ENCODE measurements around the gene NEDD8.

The NEDD8 gene

DNA sequence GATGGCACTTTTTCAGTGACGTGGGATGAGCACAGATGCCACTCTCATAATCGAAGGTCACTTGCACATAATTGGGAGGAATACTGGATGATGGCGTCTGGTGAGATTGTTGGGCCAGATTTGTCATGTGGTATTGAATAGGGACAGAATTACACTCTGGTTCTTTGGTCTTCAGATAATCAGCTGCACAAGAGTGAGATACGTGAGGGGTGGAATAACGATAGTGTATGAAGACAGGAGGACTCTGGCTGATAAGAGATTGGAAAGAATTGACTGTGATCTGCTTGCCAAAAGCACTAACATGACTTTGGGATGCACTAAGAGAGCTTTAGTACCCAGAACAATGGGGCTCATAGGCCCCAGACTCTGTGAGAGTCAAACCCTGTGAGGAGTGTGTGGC, 46.3 kb upstream of the NEDD8 start:
- H3K4me1 ChIP-seq (ENCODE audit: control insufficient read depth in 1 of 2, insufficient read depth in 1 of 2, low read depth in 1 of 2, low read length in 1 of 2) = peaks cover 88 to 91% of the 10 kb centered on the region in 2 experiments
- TF ChIP-seq, protein P1, sequence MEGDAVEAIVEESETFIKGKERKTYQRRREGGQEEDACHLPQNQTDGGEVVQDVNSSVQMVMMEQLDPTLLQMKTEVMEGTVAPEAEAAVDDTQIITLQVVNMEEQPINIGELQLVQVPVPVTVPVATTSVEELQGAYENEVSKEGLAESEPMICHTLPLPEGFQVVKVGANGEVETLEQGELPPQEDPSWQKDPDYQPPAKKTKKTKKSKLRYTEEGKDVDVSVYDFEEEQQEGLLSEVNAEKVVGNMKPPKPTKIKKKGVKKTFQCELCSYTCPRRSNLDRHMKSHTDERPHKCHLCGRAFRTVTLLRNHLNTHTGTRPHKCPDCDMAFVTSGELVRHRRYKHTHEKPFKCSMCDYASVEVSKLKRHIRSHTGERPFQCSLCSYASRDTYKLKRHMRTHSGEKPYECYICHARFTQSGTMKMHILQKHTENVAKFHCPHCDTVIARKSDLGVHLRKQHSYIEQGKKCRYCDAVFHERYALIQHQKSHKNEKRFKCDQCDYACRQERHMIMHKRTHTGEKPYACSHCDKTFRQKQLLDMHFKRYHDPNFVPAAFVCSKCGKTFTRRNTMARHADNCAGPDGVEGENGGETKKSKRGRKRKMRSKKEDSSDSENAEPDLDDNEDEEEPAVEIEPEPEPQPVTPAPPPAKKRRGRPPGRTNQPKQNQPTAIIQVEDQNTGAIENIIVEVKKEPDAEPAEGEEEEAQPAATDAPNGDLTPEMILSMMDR (IDR thresholded peaks at IDR 0.05) = no peak
- H3K27me3 ChIP-seq = no peaks in the 10 kb centered on the region
- peak overlapping the region; percentile 97 for H3K27ac ChIP-seq
- H3K36me3 ChIP-seq = no peaks in the 10 kb centered on the region
- peak overlapping the region; percentile 49 to 59 for H3K4me3 ChIP-seq (ENCODE audit: low read depth in 1 of 2, low read length in 1 of 2)
- H3K9me3 ChIP-seq = no peaks in the 10 kb centered on the region

GRCh38 chr14:24277606-24278321, 45.6 kb upstream of the NEDD8 start:
- Histone ChIP-seq H3K4me3 (ENCODE audit: low read depth in 1 of 2, low read length in 1 of 2) (peak overlapping the region; percentile 49 to 59), H3K36me3 (no peaks in the 10 kb centered on the region), H3K27ac (peak overlapping the region; percentile 97), H3K27me3 (no peaks in the 10 kb centered on the region), H3K9me3 (no peaks in the 10 kb centered on the region), H3K4me1 (ENCODE audit: control insufficient read depth in 1 of 2, insufficient read depth in 1 of 2, low read depth in 1 of 2, low read length in 1 of 2) (peaks cover 95 to 96% of the 10 kb centered on the region in 2 experiments)
- TF ChIP-seq, protein P1 (IDR thresholded peaks at IDR 0.05) = no peak

DNA sequence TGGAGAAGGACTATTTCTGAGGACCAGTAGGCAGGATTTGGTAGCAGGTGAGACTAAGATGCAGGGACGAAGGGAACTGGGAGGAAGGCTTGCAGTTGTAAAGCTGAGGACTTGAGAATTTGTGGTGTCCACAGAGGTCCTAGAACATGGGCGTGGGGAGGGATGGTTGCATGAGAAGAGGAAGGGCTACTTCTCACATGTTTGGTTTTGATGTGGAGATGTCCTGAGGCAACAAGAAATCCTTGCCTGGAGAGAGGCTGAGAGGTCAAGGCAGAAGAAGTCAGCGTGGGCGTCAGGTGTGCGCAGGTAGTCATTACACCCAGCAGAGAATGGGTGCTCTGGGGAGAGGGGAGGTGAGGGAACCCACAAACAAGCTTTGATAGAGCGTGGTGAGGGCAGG, 44.9 kb upstream of the NEDD8 start:
- peak overlapping the region; percentile 97 for H3K27ac ChIP-seq
- H3K4me1 ChIP-seq (ENCODE audit: control insufficient read depth in 1 of 2, insufficient read depth in 1 of 2, low read depth in 1 of 2, low read length in 1 of 2) = peaks cover 95 to 97% of the 10 kb centered on the region in 2 experiments
- H3K9me3 ChIP-seq = no peaks in the 10 kb centered on the region
- H3K4me3 ChIP-seq (ENCODE audit: low read depth in 1 of 2, low read length in 1 of 2) = peak overlapping the region; percentile 49 to 59
- no peaks in the 10 kb centered on the region for H3K27me3 ChIP-seq
- TF ChIP-seq, protein P1 (IDR thresholded peaks at IDR 0.05) = no peak
- no peaks in the 10 kb centered on the region for H3K36me3 ChIP-seq

DNA sequence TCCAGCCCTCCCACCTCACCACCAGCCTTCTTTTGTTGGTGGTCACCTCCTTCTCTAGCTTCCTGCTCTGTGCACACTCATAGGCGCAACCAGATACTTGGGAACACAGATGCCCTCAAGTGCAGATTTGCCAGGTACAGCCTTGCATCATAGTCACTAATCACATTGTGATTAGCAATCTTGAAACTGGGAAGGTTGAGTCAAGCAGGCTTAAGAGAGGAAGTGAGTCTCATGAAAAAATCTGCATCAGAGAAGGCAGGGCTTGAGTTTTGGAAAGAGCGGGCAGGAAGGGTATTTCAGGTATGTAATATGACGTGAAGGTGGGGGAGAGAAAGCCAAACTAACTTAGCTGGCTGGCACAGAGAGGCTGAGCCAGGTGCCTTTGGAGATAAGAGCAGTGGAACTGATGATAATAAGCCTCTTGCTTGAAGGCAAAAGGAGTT, 42.0 kb upstream of the NEDD8 start:
- TF ChIP-seq, protein P1 (IDR thresholded peaks at IDR 0.05) = no peak
- no peaks in the 10 kb centered on the region for H3K9me3 ChIP-seq
- H3K36me3 ChIP-seq = peaks cover 5% of the 10 kb centered on the region
- H3K27ac ChIP-seq = peak overlapping the region; percentile 95
- no peaks in the 10 kb centered on the region for H3K27me3 ChIP-seq
- peak overlapping the region; percentile 6 to 26 for H3K4me3 ChIP-seq (ENCODE audit: low read depth in 1 of 2, low read length in 1 of 2)
- peaks cover 78 to 79% of the 10 kb centered on the region in 2 experiments for H3K4me1 ChIP-seq (ENCODE audit: control insufficient read depth in 1 of 2, insufficient read depth in 1 of 2, low read depth in 1 of 2, low read length in 1 of 2)

DNA sequence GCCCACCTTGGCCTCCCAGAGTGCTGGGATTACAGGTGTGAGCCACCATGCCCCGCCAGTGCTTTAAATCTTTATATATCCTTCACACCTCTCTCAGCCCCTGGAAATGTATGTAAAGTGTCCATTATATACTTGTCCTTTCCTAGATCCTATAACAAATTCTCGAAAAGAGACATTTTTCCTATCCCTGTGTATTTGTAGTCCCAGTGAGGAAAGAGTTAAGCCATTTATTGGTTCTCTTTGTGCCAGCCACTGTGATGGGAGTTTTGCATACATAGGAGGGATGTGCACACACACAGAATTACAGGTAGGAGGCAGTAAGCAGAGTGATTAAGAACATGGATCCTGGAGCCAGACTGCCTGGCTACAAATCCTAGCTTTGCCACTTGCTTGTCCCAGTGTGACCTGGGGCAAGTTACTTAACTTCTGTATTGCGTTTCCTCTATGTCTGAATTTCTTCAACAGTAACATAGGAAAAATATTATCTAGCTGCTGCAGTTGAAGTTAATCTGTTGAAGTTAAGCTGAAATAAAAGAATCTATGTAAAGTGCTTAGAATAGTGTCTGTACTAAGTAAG, 41.3 kb upstream of the NEDD8 start:
- Histone ChIP-seq H3K4me3 (ENCODE audit: low read depth in 1 of 2, low read length in 1 of 2) (peak overlapping the region in 1 of 2 experiments; percentile 26), H3K27me3 (no peaks in the 10 kb centered on the region), H3K4me1 (ENCODE audit: control insufficient read depth in 1 of 2, insufficient read depth in 1 of 2, low read depth in 1 of 2, low read length in 1 of 2) (peaks cover 71 to 72% of the 10 kb centered on the region in 2 experiments), H3K27ac (peak overlapping the region; percentile 95), H3K9me3 (no peaks in the 10 kb centered on the region), H3K36me3 (peaks cover 11% of the 10 kb centered on the region)
- TF ChIP-seq, protein P1 (IDR thresholded peaks at IDR 0.05) = no peak

All from neutrophil (primary cell).